ENCODE measurements around the gene PKDCC.

PKDCC gene

DNA sequence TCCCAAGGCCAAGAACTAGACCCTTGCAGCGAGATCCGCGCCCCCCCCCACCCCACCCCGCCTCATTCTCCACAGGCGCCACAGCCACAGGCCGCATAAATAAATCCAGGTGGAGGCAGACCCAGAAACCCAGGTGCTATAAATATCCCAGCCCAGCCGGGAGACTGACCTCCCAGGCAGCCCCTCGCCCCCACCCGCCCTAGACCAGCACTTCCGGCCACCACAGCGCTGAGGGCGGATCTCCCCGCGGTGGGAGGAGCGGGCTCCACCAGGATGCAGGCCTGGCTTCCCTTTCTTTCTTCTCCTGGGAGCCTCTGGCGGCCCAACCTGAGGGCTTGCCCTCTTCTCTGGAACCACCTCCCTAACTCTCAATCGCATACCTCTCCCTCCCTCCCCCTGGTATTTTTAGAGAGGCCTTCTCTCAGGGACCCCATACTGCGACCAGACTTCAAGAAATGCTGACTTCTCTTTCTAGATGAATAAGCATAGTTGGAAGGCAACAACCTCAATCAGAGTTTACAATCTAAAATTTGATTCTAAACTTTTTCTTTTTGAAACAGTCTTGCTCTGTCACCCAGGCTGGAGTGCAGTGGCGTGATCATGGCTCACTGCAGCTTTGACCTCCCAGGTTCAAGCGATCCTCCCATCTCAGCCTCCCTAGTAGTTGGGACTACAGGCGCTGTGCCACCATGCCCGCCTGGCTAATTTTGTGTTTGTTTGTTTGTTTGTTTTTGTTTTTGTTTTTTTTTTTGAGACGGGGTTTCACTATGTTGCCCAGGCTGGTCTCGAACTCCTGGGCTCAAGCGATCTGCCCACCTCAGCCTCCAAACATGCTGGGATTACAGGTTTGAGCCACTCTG is 55.0 kb downstream of the PKDCC start:
- TF ChIP-seq CTCF (IDR thresholded peaks at IDR 0.05; ENCODE audit: extremely low read depth, missing control alignments), result no peak
- peak; percentile 62 for DNase-seq (ENCODE audit: low spot score)

DNA sequence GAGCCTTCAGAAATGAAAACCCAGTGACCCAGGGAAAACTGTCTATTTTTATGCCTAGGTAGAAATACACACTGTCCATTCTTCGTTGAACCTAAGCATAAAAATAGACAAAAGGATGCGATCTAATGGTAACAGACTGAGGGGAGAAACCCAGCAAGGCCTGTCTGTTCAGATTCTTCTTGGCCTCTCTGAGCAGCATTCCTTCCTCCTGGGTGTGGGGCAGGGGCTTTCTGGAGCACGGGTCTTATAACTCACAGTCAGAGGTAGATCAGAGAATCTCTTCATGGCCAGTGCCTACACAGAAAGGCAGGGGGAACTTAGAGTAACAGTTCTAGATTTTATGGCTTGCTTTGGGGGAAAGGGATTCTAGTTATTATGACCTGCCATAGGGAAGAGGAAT is 56.0 kb downstream of the PKDCC start:
- no peak for DNase-seq (ENCODE audit: low spot score)
- TF ChIP-seq CTCF (IDR thresholded peaks at IDR 0.05; ENCODE audit: extremely low read depth, missing control alignments), result no peak

- DNase-seq (ENCODE audit: low spot score), result no peak
Observed at GRCh38 chr2:42104621-42105020, 56.8 kb downstream of the PKDCC start.

GRCh38 chr2:42105330-42106256 is 57.8 kb downstream of the PKDCC start:
- DNase-seq (ENCODE audit: low spot score), result peak; percentile 67
- TF ChIP-seq CTCF (IDR thresholded peaks at IDR 0.05; ENCODE audit: extremely low read depth, missing control alignments), result no peak

More at GRCh38 chr2:42104621-42105020, 56.8 kb downstream of the PKDCC start:
- TF ChIP-seq CTCF (IDR thresholded peaks at IDR 0.05; ENCODE audit: extremely low read depth, missing control alignments), result no peak

DNA sequence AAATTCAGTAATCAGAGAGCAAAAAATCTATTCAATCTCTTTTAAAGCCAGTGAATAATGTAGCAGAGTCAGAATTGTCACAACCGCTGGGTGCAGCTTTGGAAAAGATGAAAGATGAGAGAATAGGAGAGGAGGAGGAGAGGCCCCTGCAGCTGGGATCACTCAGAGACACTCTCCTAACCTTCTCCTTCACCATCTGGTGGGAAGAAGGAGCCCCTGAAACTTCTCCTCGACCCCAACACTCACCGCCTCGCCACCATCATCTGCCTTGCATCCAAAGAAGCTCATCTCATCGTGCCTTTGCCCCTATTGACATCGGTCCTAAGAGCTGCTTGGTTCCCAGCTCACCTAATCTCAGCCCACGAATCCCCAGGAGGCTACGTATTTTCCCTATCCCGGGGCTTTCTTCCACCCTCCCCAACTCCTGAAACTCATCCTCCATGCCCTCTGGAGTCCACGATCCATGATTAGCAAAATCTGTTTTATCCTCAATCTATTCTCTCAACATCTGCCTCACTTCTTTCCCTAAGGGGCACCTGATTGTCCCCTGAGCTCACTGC is 58.5 kb downstream of the PKDCC start:
- TF ChIP-seq CTCF (IDR thresholded peaks at IDR 0.05; ENCODE audit: extremely low read depth, missing control alignments), result no peak
- DNase-seq (ENCODE audit: low spot score), result no peak

DNA sequence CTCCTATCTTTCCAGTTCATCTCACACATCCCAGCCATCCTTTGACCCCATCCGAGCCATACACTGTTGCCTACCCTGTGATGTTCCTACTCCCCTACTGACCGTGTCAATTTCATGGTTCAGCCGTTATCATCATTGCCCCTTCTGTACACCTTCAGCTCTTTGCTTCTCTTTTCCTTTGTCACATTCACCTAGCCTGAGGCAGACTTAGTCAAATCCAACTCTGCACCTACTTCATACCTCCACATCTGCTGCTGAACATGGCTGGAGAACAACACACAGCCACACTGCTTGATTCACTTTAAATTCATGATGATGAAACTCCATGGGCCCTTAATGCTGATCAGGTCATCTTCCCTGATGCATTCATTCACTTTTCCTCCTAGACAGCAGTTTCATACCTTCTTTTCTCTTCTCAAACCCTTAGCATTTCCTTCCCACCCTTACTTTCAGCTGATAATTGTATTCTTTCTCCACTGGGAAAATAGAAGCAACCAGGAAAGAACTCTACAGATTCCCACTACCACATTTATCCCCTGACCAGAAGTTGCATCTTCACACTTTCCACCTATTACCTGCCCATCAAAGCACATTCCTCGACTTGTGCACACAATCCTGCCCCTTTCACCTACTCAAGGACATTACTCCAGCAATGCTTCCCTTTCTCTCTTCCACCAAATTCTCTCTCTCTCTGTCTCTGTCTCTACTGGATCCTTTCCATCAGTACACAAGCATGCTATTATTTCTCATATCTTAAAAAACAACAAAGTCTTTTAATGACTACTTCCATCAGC is 59.6 kb downstream of the PKDCC start:
- no peak for TF ChIP-seq CTCF (IDR thresholded peaks at IDR 0.05; ENCODE audit: extremely low read depth, missing control alignments)
- no peak for DNase-seq (ENCODE audit: low spot score)

Measured in GM20000 (cell line).